ENCODE data around the gene FAM120B.

The FAM120B gene

GRCh38 chr6:170454512-170455285, 148.1 kb downstream of the FAM120B start:
- ChIA-PET CTCF (no interaction called here), POLR2A (ENCODE audit: low non-redundant PET) (no interaction called here)
- DNase-seq (ENCODE audit: low spot score): no peak
- no peak overlapping the region for H3K27ac ChIP-seq
- TF ChIP-seq, protein P1, sequence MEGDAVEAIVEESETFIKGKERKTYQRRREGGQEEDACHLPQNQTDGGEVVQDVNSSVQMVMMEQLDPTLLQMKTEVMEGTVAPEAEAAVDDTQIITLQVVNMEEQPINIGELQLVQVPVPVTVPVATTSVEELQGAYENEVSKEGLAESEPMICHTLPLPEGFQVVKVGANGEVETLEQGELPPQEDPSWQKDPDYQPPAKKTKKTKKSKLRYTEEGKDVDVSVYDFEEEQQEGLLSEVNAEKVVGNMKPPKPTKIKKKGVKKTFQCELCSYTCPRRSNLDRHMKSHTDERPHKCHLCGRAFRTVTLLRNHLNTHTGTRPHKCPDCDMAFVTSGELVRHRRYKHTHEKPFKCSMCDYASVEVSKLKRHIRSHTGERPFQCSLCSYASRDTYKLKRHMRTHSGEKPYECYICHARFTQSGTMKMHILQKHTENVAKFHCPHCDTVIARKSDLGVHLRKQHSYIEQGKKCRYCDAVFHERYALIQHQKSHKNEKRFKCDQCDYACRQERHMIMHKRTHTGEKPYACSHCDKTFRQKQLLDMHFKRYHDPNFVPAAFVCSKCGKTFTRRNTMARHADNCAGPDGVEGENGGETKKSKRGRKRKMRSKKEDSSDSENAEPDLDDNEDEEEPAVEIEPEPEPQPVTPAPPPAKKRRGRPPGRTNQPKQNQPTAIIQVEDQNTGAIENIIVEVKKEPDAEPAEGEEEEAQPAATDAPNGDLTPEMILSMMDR (conservative IDR thresholded peaks at IDR 0.05; ENCODE audit: low read depth): no peak

DNA sequence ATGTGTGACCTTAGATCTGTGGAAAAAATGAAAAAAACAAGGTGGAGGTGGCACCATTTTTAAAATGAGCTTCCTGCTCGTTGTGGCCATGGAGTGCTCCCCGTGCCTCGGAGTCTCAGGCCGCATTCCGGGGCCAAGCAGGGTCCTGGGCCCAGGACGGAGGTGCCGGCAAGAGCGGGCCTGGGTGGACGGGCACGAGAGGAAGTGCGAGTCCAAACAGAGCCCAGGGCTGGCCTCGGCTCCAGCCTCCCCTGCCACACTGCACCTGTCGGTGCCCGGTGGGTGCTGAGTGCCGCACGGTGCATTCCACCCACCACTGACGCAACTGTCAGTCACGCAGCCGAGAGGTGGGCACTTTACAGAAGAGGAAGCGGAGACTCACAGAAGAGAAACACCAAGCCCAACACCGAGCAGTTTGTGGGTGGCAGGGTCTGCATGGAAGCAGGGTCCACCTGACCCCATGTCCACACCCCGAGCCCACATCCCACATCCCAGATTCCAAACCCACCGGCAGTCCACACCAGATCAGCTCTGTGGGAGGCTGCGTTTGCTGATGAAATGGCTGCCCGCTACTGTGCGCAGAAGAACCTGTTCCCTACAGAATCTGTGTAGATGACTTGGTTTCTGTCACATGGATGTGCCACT, 148.9 kb downstream of the FAM120B start:
- H3K27ac ChIP-seq: no peak overlapping the region
- ChIA-PET CTCF (no interaction called here), POLR2A (ENCODE audit: low non-redundant PET) (no interaction called here)
- TF ChIP-seq, protein P1 (conservative IDR thresholded peaks at IDR 0.05; ENCODE audit: low read depth): no peak
- DNase-seq (ENCODE audit: low spot score): no peak

GRCh38 chr6:170456334-170456733, 149.8 kb downstream of the FAM120B start:
- DNase-seq (ENCODE audit: low spot score): no peak
- POLR2A ChIA-PET (ENCODE audit: low non-redundant PET): no interaction called here
- H3K27ac ChIP-seq: no peak overlapping the region
- TF ChIP-seq, protein P1 (conservative IDR thresholded peaks at IDR 0.05; ENCODE audit: low read depth): no peak
- CTCF ChIA-PET: interaction anchor here (0.6 kb wide), 1 partner anchor 9 kb away, joined by 3 read pairs; no protein-coding TSS in a partner anchor

Measured in RWPE1 (cell line).